Spleen (tissue), 7 donors: ENCODE data around the gene ZMYM1.

ENCODE experiments used
- POLR2A ChIP-seq, 3 donors: fragments of 450-650 bp; IDR thresholded peaks; one replicate each; pipeline ENCODE4 v1.5.1; 2017; ENCODE audit warnings: antibody characterized with exemption in 3 of 3, mild to moderate bottlenecking in 1 of 3
- POLR2AphosphoS5 ChIP-seq, 3 donors: sonication (generic); formaldehyde crosslinking; IDR thresholded peaks; one replicate each; pipeline ENCODE4 v1.5.1; 2017; ENCODE audit warnings: antibody characterized with exemption in 3 of 3
- TF ChIP-seq, protein P1 (sequence below), 11 experiments: fragments of 200-600 bp in 7 of 11; fragments of 450-650 bp in 4 of 11; sonication (generic) in 4 of 11; IDR thresholded peaks in 8 of 11; conservative IDR thresholded peaks in 3 of 11; 1 replicate in 7 of 11; 2 replicates in 4 of 11; pipeline versions ENCODE4 v1.4.0 to v1.8.0; 2016 to 2021; ENCODE audit warnings: antibody characterized with exemption in 11 of 11, inconsistent platforms in 4 of 11, mild to moderate bottlenecking in 1 of 11
- donor health status: DM: no; HTN: no; CAD: no; lungs with moderate emphysema.
- donor health status: DM: no; HTN: no; CAD: no.
- donor health status: DM: no; HTN: no; CAD: no.

- TF ChIP-seq, protein P1, sequence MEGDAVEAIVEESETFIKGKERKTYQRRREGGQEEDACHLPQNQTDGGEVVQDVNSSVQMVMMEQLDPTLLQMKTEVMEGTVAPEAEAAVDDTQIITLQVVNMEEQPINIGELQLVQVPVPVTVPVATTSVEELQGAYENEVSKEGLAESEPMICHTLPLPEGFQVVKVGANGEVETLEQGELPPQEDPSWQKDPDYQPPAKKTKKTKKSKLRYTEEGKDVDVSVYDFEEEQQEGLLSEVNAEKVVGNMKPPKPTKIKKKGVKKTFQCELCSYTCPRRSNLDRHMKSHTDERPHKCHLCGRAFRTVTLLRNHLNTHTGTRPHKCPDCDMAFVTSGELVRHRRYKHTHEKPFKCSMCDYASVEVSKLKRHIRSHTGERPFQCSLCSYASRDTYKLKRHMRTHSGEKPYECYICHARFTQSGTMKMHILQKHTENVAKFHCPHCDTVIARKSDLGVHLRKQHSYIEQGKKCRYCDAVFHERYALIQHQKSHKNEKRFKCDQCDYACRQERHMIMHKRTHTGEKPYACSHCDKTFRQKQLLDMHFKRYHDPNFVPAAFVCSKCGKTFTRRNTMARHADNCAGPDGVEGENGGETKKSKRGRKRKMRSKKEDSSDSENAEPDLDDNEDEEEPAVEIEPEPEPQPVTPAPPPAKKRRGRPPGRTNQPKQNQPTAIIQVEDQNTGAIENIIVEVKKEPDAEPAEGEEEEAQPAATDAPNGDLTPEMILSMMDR (IDR thresholded peaks at IDR 0.05 in 8 of 11, conservative IDR thresholded peaks at IDR 0.05 in 3 of 11) = no peak
- no peak for TF ChIP-seq POLR2A (IDR thresholded peaks at IDR 0.05)
- no peak for TF ChIP-seq POLR2AphosphoS5 (IDR thresholded peaks at IDR 0.05)
Measured at GRCh38 chr1:35126546-35126945, 47.4 kb downstream of the ZMYM1 start.
